ENCODE data around the gene SH3TC1.

The SH3TC1 gene

DNA sequence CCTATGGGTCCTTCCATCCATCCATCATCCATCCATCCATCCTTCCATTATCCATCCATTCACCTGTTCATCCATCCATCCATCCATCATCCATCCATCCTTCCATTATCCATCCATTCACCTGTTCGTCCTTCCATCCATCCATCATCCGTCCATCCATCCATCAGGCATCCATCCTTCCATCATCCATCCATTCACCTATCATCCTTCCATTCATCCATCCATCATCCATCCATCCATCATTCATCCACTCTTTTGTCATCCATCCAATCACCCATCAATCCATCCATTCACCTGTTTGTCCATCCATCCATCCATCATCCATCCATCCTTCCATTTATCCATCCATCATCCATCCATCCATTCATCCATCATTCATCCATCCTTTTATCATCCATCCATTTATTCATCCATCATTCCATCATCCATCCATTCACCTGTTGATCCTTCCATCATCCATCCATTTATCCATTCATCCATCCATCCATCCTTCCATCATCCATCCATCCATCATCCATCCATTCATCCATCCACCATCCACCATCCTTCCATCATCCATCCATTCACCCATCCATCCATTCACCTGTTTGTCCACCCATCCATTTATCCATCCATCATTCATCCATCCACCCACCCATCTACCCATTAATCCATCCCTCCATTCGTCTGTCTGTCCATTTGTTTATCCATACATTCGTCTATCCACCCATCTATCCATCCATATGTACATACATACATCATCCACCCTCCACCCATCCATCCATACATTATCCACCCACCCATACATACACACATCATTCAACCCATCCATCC is 34.8 kb downstream of the SH3TC1 start:
- no peak for DNase-seq

GRCh38 chr4:8234715-8235114 is 35.6 kb downstream of the SH3TC1 start:
- DNase-seq = no peak

GRCh38 chr4:8235224-8235623 is 36.1 kb downstream of the SH3TC1 start:
- no peak for DNase-seq

- no peak for DNase-seq
These were observed 36.6 kb downstream of the SH3TC1 start for GRCh38 chr4:8235686-8236085.

DNA sequence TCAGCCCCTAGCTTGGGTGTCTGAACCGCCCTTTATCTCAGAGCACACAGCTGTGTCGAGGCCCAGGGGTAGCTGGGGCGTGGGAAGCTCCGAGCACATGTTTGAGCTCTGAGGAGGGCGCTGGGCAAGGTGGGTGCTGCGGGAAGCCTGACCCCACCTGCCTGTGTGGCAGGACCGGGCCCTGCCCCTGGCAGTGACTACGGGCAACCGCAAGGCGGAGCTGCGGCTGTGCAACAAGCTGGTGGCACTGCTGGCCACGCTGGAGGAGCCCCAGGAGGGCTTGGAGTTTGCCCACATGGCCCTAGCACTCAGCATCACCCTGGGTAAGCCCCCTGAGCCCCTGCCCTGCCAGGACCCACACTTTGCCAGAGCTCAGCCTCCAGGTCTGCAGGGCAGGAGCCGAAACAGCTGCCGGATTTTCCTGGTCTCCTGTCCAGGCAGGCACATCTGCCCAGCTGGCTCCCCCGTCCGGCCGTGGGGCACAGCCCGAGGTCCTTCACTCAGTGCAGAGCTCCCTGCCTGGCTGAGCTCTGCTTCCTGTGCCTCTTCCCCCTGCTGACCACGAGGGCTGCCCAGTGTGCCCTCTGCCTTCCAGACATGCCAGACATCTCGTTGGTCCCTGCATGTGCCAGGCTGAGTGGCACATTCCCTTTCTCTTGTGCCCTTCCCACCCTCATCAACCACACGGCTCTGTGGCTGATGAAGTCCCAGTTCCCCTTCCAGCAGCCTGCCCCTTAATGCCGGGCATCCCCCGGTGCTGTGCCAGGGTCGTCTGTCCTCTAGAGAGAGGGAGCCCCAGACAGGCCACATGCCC is 37.2 kb downstream of the SH3TC1 start:
- no peak for DNase-seq

- DNase-seq = no peak
These were observed 37.8 kb downstream of the SH3TC1 start for GRCh38 chr4:8236920-8237195.

- no peak for DNase-seq
These were observed 38.3 kb downstream of the SH3TC1 start for GRCh38 chr4:8237256-8237989.

DNA sequence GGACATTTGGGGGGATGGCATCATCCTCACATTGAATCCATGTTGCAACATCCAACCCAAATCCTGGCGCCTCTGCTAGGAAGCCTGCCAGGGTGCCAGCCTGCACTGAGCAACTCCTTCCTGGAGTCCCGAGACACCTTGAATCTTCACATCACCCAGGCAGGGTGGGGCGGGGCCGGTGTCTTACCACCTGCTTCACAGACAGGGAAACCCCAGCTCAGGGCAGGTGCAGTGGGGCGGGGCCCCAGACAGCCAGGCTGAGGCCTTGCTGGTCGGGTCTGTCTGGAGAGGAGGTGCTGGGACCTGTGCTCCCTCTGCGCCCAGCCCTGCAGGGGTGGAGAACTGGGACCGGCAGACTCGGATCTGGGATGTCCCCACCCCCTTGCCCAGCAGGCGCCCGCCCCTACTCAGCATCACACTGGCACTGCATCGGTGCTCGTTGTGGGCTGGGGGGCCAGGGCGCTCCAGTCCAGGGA is 39.0 kb downstream of the SH3TC1 start:
- DNase-seq = no peak

DNA sequence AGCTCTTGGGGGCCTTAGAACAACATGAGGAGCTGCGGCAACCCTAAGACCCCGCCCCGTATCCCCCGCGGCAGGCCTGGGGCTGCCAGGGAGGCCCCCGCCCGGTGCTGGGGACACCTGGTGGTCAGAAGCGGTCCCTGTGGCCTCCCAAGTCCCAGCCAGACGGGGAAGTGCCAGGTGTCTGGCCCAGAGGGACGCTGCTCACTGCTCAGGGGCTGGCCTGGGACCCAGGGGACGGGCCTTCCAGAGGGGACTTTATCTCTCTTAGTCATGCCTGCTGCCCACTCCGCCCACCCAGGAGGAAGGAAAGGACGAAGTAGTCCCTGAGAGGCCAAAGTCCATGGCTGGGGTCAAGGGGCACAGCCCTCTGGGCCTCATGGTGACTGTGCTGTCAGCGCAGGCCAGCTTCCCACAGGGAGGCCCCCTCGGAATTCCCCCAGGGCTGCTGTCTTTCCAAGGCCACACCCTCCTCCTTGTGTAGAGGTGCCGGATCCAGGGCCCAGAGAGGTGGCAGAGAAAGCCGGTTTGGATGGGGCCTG is 39.5 kb downstream of the SH3TC1 start:
- DNase-seq = no peak

GRCh38 chr4:8239226-8239625 is 40.1 kb downstream of the SH3TC1 start:
- no peak for DNase-seq

DNA sequence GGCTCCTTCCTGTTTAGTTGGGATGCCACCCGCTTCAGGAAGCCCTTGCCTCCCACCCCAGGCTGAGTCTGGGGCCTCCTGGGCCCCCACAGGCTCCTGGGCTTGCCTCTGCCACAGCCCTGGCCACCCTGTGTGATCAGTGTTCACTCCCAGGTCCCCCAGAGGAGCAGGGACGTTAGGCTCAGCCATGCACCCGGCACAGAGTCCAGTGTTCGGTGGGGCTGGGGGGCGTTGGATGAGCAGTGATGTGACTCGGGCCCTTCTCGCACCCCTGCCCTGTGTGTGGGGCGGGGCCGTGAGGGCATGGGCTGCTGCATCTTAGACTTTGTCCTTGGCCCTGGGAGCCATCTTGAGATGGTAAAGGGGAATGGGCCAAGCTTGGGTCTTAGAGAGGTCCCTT is 40.6 kb downstream of the SH3TC1 start:
- DNase-seq = no peak

DNA sequence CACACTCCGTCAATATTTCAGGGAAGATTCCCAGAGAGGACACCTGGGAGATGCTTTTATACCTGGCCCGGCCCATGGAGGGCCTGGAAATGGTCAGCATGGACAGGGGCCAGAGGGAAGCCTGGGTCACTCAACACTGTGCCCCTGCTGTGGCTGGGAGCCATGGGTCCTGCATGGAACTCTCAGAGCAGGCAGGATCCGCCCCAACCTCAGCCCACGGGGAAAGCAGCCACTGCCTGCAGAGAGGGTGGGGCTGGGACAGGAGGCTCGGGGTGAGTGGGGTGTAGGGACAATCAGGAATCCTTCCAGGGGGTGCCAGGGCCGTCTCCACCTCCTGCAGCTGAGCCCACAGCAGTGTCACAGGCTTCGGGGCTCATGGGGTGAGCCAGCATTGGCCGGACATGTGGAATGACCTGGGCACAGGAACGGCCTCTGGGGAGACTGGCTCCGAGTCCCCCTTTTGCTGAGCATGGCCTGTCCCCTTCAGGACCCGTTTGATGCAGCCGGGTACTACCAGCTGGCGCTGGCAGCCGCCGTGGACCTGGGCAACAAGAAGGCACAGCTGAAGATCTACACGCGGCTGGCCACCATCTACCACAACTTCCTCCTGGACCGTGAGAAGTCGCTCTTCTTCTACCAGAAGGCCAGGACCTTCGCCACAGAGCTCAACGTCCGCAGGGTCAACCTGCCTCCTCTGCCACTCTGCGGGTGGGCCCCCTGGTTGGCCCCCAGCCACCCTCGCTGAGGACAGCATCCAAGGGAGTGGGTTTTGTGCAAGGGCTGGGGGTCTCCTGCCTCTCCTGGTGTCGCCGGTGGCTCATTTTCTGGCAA is 41.3 kb downstream of the SH3TC1 start:
- no peak for DNase-seq

DNA sequence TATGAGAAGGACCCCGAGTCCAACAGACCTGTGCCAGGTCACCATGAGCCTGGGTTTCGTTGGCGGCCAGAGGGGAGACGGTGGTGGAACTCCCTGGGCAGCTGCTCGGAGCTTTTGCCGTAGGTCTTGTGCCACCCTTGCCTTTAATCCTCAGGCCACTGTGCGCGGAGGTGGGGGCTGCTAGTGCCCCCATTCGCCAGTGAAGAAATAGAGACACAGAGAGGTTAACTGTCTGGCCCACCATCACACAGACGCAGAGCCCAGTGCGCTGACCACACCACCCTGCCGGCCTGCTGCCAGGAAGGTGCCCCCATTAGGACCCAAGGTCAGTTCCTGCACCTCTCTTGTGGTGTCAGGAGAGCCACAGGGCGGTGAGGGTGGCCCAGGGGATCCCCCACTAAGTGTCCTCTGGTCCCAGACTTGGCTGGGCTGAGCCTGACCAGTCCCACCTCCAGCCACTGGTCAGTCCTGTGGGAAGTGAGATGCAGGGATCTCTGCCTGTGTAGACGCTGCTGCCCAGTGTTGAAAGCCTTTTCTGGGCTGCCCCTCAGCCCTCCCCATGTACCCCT is 42.2 kb downstream of the SH3TC1 start:
- DNase-seq = no peak

DNA sequence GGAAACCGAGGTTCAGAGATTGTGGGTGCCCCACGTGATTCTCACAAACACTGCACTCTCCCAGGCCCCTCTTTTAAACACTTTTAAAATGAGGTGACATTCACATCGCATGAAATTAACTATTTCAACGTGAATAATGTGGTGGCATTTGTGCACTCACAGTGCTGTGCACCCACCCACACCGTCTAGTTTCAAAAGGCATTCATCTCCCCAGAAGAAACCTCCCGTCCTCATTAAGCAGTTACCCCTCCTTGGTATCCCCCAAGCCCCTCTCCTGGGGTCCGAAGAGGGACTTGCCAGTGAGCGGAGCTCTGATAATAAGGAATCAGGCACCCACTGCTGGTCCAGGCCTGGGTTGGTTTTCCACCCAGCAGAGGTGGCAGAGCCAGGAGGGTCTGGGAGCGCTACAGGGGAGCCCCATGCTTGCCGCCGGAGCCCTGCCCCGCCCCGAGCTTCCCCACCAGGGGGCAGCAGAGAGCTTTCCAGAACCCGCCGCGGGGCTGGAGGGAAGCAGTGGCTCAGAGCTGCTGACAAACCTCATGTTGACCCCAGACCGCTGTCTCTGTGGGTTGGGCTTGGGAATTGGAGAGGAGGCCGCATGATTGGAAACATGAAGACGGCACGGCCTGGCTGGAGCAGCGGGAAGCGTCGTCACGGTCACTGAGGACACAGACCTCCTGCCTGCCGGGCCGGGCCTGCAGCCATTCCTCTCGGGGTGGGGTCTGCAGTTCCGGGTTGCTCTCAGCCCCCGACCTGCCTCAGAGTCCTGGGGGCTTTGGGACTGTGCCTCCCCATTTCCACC is 43.0 kb downstream of the SH3TC1 start:
- DNase-seq = peak; percentile 71

DNA sequence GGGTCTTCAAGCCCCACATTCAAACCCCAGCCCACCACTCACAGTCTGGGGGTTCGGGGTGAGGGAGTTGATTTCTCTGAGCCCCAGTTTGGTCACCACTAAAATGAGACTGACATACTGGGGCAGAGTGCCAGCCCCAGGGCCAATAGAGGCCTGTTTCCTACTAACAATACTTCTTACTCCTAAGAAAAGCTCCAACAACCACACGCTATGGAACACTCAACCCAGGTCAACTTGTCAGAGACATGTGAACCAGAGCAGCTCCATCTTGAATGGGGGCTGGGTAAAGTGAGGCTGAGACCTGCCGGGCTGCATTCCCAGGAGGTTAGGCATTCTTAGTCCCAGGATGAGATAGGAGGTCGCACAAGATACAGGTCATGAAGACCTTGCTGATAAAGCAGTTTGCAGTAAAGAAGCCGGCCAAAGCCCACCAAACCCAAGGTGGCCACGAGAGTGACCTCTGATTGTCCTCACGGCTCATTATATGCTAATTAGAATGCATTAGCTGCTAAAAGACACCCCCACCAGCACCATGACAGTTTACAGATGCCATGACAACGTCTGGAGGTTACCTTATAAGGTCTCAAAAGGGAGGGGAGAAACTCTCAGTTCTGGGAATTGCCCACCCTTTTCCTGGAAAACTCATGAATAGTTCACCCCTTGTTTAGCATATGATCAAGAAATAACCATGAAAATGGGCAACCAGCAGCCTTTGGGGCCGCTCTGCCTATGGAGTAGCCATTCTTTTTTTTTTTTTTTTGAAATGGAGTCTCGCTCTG is 43.9 kb downstream of the SH3TC1 start:
- DNase-seq = no peak

DNA sequence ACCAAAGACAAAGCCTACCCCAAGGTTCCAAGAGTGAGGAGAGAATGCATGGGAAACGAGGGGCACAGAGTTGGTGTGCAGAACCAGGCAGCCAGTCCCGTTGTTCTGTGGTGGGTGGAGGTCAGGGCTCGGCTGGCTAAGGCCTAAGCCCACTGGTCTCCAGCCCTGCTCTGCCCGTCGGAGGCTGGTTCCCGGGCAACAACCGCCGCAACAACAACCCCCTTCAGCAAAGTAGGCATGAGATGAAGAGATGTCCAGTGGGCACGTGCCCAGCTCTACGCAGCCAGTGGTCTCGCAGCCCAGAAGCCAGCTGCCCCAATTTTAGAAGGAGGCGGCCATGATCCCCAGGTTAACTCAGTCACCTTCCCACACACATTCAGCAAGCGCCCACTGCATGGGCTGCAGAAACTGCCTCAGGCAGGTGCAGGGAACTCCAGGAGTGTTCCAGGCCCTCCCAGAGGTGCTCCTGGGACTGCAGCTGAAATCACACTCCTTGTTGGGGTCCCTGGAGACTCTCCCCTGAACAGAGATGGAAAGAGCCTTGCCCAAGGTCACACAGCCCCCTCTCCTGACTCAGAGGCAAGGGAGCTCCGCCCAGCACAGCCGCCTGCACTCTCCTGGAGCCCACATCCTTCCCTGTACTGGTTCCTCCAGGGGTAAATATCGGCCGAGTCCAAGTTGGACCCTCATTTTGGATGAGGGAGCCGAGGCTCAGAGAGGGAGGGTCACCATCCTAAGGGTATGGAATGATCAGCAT is 45.1 kb downstream of the SH3TC1 start:
- no peak for DNase-seq

DNA sequence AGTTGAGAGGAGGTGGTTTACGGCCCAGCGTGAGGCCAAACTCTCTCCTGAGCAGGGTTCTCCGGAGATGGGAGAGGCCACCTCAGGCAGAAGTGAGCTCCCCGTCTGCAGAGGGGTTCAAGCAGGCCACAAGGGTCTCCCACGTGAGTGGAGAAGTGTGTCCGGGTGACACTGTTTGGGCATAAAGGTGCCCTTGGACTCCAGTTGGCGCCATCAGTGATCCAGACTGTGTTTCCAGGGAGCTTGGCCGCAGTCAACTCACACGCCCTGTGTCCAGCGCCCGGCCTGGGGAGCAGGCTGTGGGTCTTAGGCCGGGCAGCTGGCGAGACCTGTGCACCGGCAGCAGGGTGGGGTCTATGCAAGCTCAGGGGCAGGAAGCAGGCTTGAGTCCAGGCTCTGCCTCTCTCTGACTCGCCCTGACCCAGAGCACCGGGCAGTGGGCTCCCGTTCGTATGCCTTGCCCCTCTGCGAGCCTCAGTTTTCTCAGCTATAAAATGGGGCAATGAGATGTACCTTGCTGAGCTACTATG is 45.9 kb downstream of the SH3TC1 start:
- no peak for DNase-seq

DNA sequence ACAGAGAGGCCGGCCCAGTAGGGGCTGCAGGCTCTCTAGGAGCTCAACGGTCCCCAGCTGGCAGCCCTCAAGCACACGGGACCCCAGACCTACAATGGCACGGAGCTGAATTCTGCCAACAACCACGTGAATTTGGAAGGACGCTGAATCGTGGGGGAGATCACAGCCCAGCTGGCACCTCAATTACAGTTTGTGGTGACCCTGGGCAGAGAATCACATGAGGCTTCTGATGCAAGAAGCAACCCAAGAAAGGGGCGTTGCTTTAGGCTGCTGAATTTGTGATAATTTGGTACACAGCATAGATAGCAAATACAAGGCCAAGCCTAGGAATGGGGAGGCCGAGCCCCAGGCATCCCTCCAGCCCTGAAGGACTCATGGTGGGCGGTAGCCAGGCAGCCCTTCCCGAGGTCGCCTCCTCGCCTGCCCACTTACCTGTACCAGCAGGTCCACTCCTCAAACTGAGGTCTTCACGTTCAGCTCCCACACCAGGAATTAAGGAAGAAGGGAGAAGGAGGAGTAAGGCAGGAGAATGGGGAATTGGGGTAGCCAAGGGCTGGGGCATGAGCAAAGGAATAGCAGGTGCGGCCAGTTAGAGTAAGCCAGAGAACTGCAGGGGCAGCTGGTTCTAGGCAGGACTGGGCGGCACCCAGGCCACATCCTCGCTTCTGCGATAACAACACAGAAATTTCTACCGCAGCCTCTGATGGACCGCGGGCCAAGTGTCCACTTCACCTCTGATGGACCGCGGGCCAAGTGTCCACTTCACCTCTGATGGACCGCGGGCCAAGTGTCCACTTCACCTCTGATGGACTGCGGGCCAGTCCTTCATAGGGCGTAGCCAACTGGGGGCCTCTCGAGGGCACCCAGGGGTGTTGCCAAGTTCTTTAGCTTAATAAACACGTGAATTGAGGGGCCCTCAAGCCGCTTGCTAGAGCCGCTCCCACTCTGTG is 47.1 kb downstream of the SH3TC1 start:
- no peak for DNase-seq

Measured in activated CD4-positive, alpha-beta T cell treated with anti-CD3 and anti-CD28 coated beads for 1 hour (primary cell).